Immature natural killer cell (primary cell): Measurements from ENCODE around the gene NCSTN. TPM values are rescaled to one million over a fixed set of nuclear protein-coding genes. Genes with fewer than 3 reads are reported as not detected.
A peak's percentile ranks its signal among the peaks of the same experiment; 100 is the strongest.

ENCODE experiments used
- DNase-seq, 3 donors: peaks; one replicate each; pipeline ENCODE4 v3.0.0; 2022; ENCODE audit warnings: mixed read lengths in 1 of 3
- H3K27ac Mint-ChIP-seq, 6 donors: one replicate each; pipeline ENCODE4 v1.8.0; 2020; ENCODE audit warnings: mixed read lengths in 6 of 6, mild to moderate bottlenecking in 5 of 6, inconsistent platforms in 4 of 6, moderate library complexity in 3 of 6
- H3K27me3 Mint-ChIP-seq, 3 donors: one replicate each; pipeline ENCODE4 v1.8.0; 2020 to 2021; ENCODE audit warnings: low read depth in 3 of 3, mild to moderate bottlenecking in 3 of 3, mixed read lengths in 3 of 3, moderate library complexity in 3 of 3, inconsistent platforms in 1 of 3
- H3K36me3 Mint-ChIP-seq, 3 donors: one replicate each; pipeline ENCODE4 v1.8.0; 2020; ENCODE audit warnings: mixed read lengths in 3 of 3, inconsistent platforms in 2 of 3, mild to moderate bottlenecking in 2 of 3
- H3K4me1 Mint-ChIP-seq, 2 donors: one replicate each; pipeline ENCODE4 v1.8.0; 2020; ENCODE audit warnings: inconsistent platforms in 2 of 2, mild to moderate bottlenecking in 2 of 2, mixed read lengths in 2 of 2, moderate library complexity in 1 of 2
- H3K4me3 Mint-ChIP-seq, 5 donors: one replicate each; pipeline ENCODE4 v1.8.0; 2020; ENCODE audit warnings: mild to moderate bottlenecking in 5 of 5, mixed read lengths in 5 of 5, inconsistent platforms in 3 of 5, moderate library complexity in 3 of 5
- H3K9me3 Mint-ChIP-seq, 6 donors: one replicate each; pipeline ENCODE4 v1.8.0; 2020; ENCODE audit warnings: mild to moderate bottlenecking in 6 of 6, mixed read lengths in 6 of 6, inconsistent platforms in 4 of 6, moderate library complexity in 3 of 6
- polyA plus RNA-seq, 3 donors: library from polyadenylated mRNA; unstranded; fragments of 300-500 nt; fragmentation: Illumina TruSeq; gene quantifications; one replicate each; pipeline ENCODE4 v1.2.3, GENCODE V29; 2021

The NCSTN gene
- polyA plus RNA-seq, 3 donors from 2014 or later = 60.0 to 159 (median 92.3) TPM

DNA sequence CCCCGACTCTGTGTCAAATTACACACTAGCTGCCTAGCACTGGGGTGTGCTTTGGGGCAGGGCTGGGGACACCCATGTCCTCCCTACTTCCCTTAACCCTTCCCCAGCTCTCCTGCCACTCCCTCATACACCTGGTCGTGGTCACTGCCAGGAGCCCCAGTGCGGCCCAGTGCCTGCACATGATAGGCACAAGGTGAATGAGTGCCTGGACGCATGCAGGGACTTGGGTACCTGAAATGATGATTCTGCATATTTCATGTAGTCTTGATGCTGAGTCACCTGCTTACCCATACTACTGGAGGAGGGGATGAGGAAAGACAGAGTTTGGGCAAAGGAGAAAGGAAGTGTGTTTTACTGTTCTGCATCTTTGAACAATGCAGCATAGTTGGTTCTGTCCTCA, 55.6 kb downstream of the NCSTN start:
- peaks cover 5 to 19% (median 8%) of the 10 kb centered on the region in 3 donors for H3K27me3 Mint-ChIP-seq

GRCh38 chr1:160399544-160400222, 56.5 kb downstream of the NCSTN start:
- Mint-ChIP-seq H3K27ac (no peak overlapping the region), H3K36me3 (no peaks in the 10 kb centered on the region), H3K9me3 (no peaks in the 10 kb centered on the region), H3K27me3 (peaks cover 5 to 19% (median 8%) of the 10 kb centered on the region in 3 donors), H3K4me3 (peak overlapping the region; percentile 34 to 74 (median 45)), H3K4me1 (peaks cover 0 to 6% of the 10 kb centered on the region in 2 donors)
- DNase-seq = no peak

More for the DNA sequence above, 55.6 kb downstream of the NCSTN start:
- no peak for DNase-seq
- Mint-ChIP-seq H3K9me3 (no peaks in the 10 kb centered on the region), H3K36me3 (no peaks in the 10 kb centered on the region), H3K4me1 (peaks cover 0 to 6% of the 10 kb centered on the region in 2 donors), H3K4me3 (peak overlapping the region; percentile 9 to 57 (median 37)), H3K27ac (no peak overlapping the region)

DNA sequence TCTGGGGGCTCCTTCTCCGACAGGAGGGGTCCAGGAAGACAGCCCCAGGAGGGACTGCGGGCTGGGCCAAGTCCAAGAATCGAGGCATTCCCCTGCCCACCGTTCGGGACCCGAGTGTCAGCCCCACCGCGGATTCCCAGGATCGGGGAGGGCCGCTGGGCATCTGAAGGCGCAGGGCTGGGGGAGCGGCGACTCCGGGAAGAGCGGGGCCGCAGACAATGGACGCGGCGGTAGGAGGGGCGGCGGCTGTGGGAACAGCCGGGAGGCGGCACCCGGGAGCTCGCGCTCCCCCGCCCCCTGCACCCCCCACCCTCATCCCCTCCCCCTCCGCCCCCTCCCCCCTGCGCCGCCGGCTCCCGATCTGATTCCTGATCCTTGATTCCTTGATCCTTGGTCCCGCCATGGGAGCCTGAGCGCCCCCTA, 57.1 kb downstream of the NCSTN start, which contains the start of gene VANGL2:
Gene VANGL2 (plus strand): TSS at position 342 of the 423 bp plus-strand sequence. CDS start 15,274 bp downstream, outside the sequence.
- Mint-ChIP-seq H3K36me3 (no peaks in the 10 kb centered on the region), H3K9me3 (no peaks in the 10 kb centered on the region), H3K4me1 (peaks cover 0 to 6% of the 10 kb centered on the region in 2 donors), H3K27ac (no peak within 1 kb of the TSS), H3K27me3 (peaks cover 4 to 19% (median 8%) of the 10 kb centered on the region in 3 donors), H3K4me3 (peak within 1 kb of the TSS; percentile 49 to 74 (median 58))
- DNase-seq = peak; percentile 30 to 39 (median 33)

GRCh38 chr1:160400646-160401486, 57.7 kb downstream of the NCSTN start:
- H3K27ac Mint-ChIP-seq = no peak overlapping the region
- H3K27me3 Mint-ChIP-seq = peaks cover 4 to 15% (median 8%) of the 10 kb centered on the region in 3 donors

GRCh38 chr1:160401487-160401805, 58.3 kb downstream of the NCSTN start:
- Mint-ChIP-seq H3K27me3 (peaks cover 4 to 15% (median 8%) of the 10 kb centered on the region in 3 donors), H3K9me3 (no peaks in the 10 kb centered on the region), H3K36me3 (no peaks in the 10 kb centered on the region), H3K27ac (no peak overlapping the region), H3K4me1 (peaks cover 0 to 6% of the 10 kb centered on the region in 2 donors), H3K4me3 (peak overlapping the region; percentile 42 to 74 (median 50))
- no peak for DNase-seq

More at GRCh38 chr1:160400646-160401486, 57.7 kb downstream of the NCSTN start:
- no peaks in the 10 kb centered on the region for H3K36me3 Mint-ChIP-seq
- no peaks in the 10 kb centered on the region for H3K9me3 Mint-ChIP-seq
- peaks cover 0 to 6% of the 10 kb centered on the region in 2 donors for H3K4me1 Mint-ChIP-seq
- H3K4me3 Mint-ChIP-seq = peak overlapping the region; percentile 42 to 74 (median 50)
- peak in 1 of 3 donors; percentile 11 for DNase-seq

DNA sequence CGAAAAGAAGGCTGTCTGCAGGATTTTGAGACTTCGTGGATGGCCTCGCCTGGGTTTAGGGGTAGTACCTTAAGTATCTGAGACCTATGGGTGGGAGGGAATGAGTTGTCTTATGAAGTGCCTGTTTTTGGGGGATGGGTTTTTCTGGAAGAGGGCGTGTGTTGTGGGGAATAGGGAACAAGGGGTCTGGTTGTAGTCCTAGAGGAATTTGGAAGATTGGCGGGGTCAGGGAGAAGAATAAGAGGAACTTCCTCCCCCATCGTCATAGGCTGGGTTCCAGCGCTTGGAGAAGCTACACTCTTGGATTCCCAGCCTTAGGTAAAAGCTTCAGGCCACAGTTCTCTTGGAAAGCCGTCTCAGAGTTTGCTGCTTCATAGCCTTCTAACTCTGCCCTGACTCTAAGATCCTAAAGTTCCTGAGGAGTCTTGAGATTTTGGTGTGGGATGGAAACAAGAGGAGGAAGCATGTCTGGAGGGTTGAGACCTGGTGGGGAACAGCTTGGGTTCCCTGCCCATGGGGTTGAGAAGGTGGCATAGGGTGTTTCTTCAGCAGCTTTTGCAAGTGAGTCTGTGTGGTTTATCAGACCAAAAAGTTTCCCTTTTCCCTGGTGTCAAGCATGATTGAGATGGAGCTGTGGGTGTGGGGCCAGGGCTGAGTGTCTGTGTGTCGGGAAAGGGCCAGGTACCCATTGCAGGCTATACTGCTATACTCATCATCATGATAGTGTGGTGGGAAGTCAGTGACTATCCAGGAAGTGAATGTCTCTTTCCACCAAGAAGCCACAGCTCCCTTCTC, 59.0 kb downstream of the NCSTN start:
- Mint-ChIP-seq H3K27me3 (peaks cover 4 to 15% (median 8%) of the 10 kb centered on the region in 3 donors), H3K27ac (no peak overlapping the region), H3K9me3 (no peaks in the 10 kb centered on the region), H3K4me3 (no peak overlapping the region), H3K36me3 (no peaks in the 10 kb centered on the region), H3K4me1 (peaks cover 0 to 6% of the 10 kb centered on the region in 2 donors)
- no peak for DNase-seq

- Mint-ChIP-seq H3K36me3 (no peaks in the 10 kb centered on the region), H3K27ac (no peak overlapping the region), H3K27me3 (peaks cover 4 to 15% (median 8%) of the 10 kb centered on the region in 3 donors), H3K4me1 (peaks cover 0 to 6% of the 10 kb centered on the region in 2 donors), H3K9me3 (no peaks in the 10 kb centered on the region), H3K4me3 (no peak overlapping the region)
- DNase-seq = no peak
Observed at GRCh38 chr1:160403244-160403643, 60.1 kb downstream of the NCSTN start.

DNA sequence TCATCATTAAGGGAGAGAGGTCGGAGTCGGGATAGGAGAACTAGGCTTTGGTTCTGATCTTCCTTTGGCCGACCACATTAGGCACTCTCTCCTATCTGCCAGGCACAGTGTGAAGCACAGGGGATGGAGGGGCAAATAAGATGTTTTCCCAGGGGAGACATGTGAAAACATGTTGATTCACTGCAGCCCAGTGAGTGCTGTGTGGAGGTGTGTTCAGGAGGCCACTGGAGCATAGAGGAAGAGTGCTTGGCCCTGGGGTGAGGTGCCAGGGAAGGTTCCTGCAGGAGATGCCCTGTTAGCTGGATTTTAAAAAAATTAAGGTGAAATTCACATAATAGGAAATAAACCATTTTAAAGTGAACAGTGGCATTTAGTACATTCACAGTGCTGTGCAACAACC, 60.9 kb downstream of the NCSTN start:
- peaks cover 0 to 6% of the 10 kb centered on the region in 2 donors for H3K4me1 Mint-ChIP-seq
- H3K36me3 Mint-ChIP-seq = no peaks in the 10 kb centered on the region
- no peak overlapping the region for H3K27ac Mint-ChIP-seq
- H3K4me3 Mint-ChIP-seq = no peak overlapping the region
- no peak for DNase-seq
- peaks cover 0 to 2% (median 0%) of the 10 kb centered on the region in 6 donors for H3K9me3 Mint-ChIP-seq
- H3K27me3 Mint-ChIP-seq = peaks cover 5 to 15% (median 8%) of the 10 kb centered on the region in 3 donors

- no peak for DNase-seq
- Mint-ChIP-seq H3K27me3 (peaks cover 5 to 15% (median 10%) of the 10 kb centered on the region in 3 donors), H3K27ac (no peak overlapping the region), H3K36me3 (no peaks in the 10 kb centered on the region), H3K4me3 (no peak overlapping the region), H3K9me3 (peaks cover 0 to 2% (median 0%) of the 10 kb centered on the region in 6 donors), H3K4me1 (peaks cover 0 to 6% of the 10 kb centered on the region in 2 donors)
Observed at GRCh38 chr1:160405331-160405877, 62.2 kb downstream of the NCSTN start.

DNA sequence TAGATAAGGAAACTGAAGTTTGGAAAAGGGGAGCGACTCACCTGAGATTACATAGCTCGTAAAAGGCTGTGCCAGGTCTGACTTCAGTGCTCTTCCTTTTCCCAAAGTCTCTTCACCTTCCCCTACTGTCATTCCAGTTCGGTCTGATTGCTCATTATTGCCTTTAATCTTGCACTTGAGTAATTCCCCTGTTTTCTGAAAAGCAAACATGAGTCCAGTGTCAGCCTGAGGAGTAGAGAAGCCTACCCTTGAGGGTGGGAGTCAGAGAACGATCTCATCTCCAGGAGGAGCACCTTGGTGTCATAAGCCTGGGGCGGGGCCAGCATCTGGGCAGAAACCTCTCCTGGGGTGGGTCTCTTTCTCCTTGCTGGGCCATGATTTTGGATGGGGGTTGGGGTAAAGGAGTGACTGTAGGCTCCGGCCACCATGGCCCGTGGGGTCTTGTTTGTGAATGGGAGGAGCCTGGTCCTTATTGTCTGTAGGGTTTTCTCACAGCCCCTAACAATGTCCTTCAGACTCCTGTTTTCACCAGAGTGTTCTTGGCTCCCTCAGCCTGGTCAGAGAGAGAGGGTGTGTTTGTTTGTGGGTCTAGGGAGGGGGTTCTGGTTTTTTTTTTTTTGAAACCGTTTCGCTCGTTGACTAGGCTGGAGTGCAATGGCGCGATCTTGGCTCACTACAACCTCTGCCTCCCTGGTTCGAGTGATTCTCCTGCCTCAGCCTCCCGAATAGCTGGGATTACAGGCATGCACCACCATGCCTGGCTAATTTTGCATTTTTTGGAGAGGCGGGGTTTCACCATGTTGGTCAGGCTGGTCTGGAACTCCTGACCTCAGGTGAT, 63.2 kb downstream of the NCSTN start:
- no peak overlapping the region for H3K4me3 Mint-ChIP-seq
- peaks cover 0 to 2% (median 0%) of the 10 kb centered on the region in 6 donors for H3K9me3 Mint-ChIP-seq
- H3K27ac Mint-ChIP-seq = no peak overlapping the region
- no peak for DNase-seq
- H3K4me1 Mint-ChIP-seq = peaks cover 0 to 4% of the 10 kb centered on the region in 2 donors
- no peaks in the 10 kb centered on the region for H3K36me3 Mint-ChIP-seq
- peaks cover 3 to 12% (median 8%) of the 10 kb centered on the region in 3 donors for H3K27me3 Mint-ChIP-seq

GRCh38 chr1:160407839-160408801, 64.9 kb downstream of the NCSTN start:
- no peak overlapping the region for H3K27ac Mint-ChIP-seq
- no peak overlapping the region for H3K4me3 Mint-ChIP-seq
- no peak for DNase-seq
- no peaks in the 10 kb centered on the region for H3K4me1 Mint-ChIP-seq
- H3K36me3 Mint-ChIP-seq = no peaks in the 10 kb centered on the region
- peaks cover 1 to 6% (median 3%) of the 10 kb centered on the region in 3 donors for H3K27me3 Mint-ChIP-seq
- H3K9me3 Mint-ChIP-seq = peaks cover 0 to 2% (median 0%) of the 10 kb centered on the region in 6 donors
